GM12878 (cell line): ENCODE results near the gene ULK4. TPM values are rescaled to one million over a fixed set of nuclear protein-coding genes. Genes with fewer than 3 reads are reported as not detected.

Experiments
- ASH2L ChIP-seq: fragments of 300-600, 200-600 bp; sonication (generic); IDR thresholded peaks from 2 replicates; pipeline ENCODE4 v1.6.1; 2017; ENCODE audit warnings: low read depth, mild to moderate bottlenecking, borderline replicate concordance
- CUX1 ChIP-seq: IDR thresholded peaks from 2 replicates; pipeline ENCODE4 v1.6.1; 2012; ENCODE audit warnings: improper control_type of control experiment, low read depth, low read length; ENCODE audit not compliant: insufficient replicate concordance
- FOXK2 ChIP-seq: fragments of 450-650 bp; IDR thresholded peaks from 2 replicates; pipeline ENCODE4 v1.6.1; 2017; ENCODE audit warnings: mild to moderate bottlenecking, moderate library complexity
- IRF3 ChIP-seq: fragments of 450-650 bp; IDR thresholded peaks from 2 replicates; pipeline ENCODE4 v1.6.1; 2014; ENCODE audit warnings: mild to moderate bottlenecking
- MYB ChIP-seq: fragments of 150-350 bp; IDR thresholded peaks from 2 replicates; pipeline ENCODE4 v1.6.1; 2014; ENCODE audit warnings: mild to moderate bottlenecking, low read depth, low read length, borderline replicate concordance
- SRF ChIP-seq, 2 experiments: IDR thresholded peaks; 2 replicates each; pipeline ENCODE4 v1.6.1; 2011; ENCODE audit warnings: low read depth in 2 of 2, low read length in 2 of 2, mild to moderate bottlenecking in 1 of 2, moderate library complexity in 1 of 2
- ZZZ3 ChIP-seq: IDR thresholded peaks from 2 replicates; pipeline ENCODE4 v1.6.1; 2011; ENCODE audit warnings: low read depth; ENCODE audit not compliant: control insufficient read depth, insufficient read length
- polyA plus RNA-seq, 11 experiments: library from polyadenylated mRNA; depleted of rRNA in 4 of 11; unstranded in 6 of 11; stranded (reverse) in 5 of 11; fragments of >200 nt; fragmentation: Nextera tagmentation in 4 of 11; fragmentation: Illumina TruSeq in 1 of 11; extraction: Ambion mirVana in 4 of 11; extraction: Trizol in 1 of 11; gene quantifications; 1 replicate in 1 of 11; 2 replicates in 10 of 11; pipeline versions ENCODE4 v1.2.1 to v1.2.3, GENCODE V29; 2011 to 2016; ENCODE audit warnings: inconsistent platforms in 2 of 11, missing spikeins in 2 of 11, low read depth in 1 of 11
- total RNA-seq, 4 experiments: library from RNA; depleted of rRNA in 3 of 4; stranded (reverse); fragments of >200 nt in 3 of 4; fragmentation: Illumina TruSeq in 1 of 4; extraction: Trizol in 1 of 4; gene quantifications; 2 replicates each; pipeline versions ENCODE4 v1.2.1 to v1.2.3, GENCODE V29; 2013 to 2021

The ULK4 gene
- total and polyA plus RNA-seq, 10 of the 15 experiments (the other 5 are each of a cell fraction or from before 2014, with no cell fraction given) = 3.5 to 7.6 (median 6.3) TPM

- TF ChIP-seq CUX1 (no peak), SRF (IDR thresholded peaks at IDR 0.05; ENCODE audit: low read depth in 2 of 2, low read length in 2 of 2) (no peak), ASH2L (no peak), IRF3 (no peak), ZZZ3 (no peak), FOXK2 (no peak), MYB (no peak)
- TF ChIP-seq, all 136 proteins: peak for 0
Measured at GRCh38 chr3:41364736-41365135, 597.2 kb downstream of the ULK4 start (continued).
